GM12878 (cell line): ENCODE data around the gene ZNF655. TPM values are rescaled to one million over a fixed set of nuclear protein-coding genes. Genes with fewer than 3 reads are reported as not detected.

ENCODE experiments used
- ATAC-seq: fragments of 200-7000 bp; cut with Tn5 transposase; 3 replicates; pipeline ENCODE4 v1.9.1; 2020; ENCODE audit warnings: mild to moderate bottlenecking, moderate library complexity
- BruUV-seq: library from RNA; stranded (reverse); fragments of 400-500 nt; replicated peaks from 2 replicates; lab custom pipeline; 2021; lab: Mats Ljungman, UMichigan
- CTCF ChIA-PET: fragments of 300-600 bp; sonication (Branson Sonifier 250); formaldehyde crosslinking; extraction: SDS; loops from one replicate; lab custom pipeline; 2021; ENCODE audit warnings: inconsistent platforms; lab: Yijun Ruan, JAX
- POLR2A ChIA-PET: fragments of 350-600 bp; formaldehyde crosslinking; extraction: SDS; loops from one replicate; lab custom pipeline; 2021; ENCODE audit warnings: inconsistent platforms; lab: Charles Lee
- RAD21 ChIA-PET: fragments of 300-600 bp; sonication (Branson Sonifier 250); formaldehyde crosslinking; loops from one replicate; lab custom pipeline; 2023; ENCODE audit warnings: antibody characterized with exemption; ENCODE audit not compliant: unreplicated experiment; lab: Charles Lee
- SMC1A ChIA-PET: fragments of 300-600 bp; sonication (Branson Sonifier 250); formaldehyde crosslinking; loops from one replicate; lab custom pipeline; 2023; ENCODE audit not compliant: unreplicated experiment, uncharacterized antibody; lab: Charles Lee
- DNase-seq: peaks from one replicate; pipeline ENCODE4 v3.0.0-alpha.2; 2011; ENCODE audit warnings: low read depth, low spot score
- FAIRE-seq: peaks from 3 replicates; lab custom pipeline; 2011; peaks lifted over from hg19 to GRCh38; lab: Jason Lieb, UNC
- H2AFZ ChIP-seq: 2 replicates; pipeline ENCODE4 v1.6.0; 2011; ENCODE audit warnings: low read depth, low read length, control low read depth; ENCODE audit not compliant: control insufficient read depth
- H3K27ac ChIP-seq: 2 replicates; pipeline ENCODE4 v1.5.1; 2011; ENCODE audit warnings: control low read depth; ENCODE audit not compliant: control insufficient read depth, insufficient read depth
- H3K27me3 ChIP-seq, 2 experiments: replicated peaks in 1 of 2; 2 replicates each; pipeline versions ENCODE4 v1.6.0 to v1.6.1; 2011; ENCODE audit warnings: low read length in 1 of 2; ENCODE audit not compliant: control insufficient read depth in 2 of 2, insufficient read depth in 2 of 2
- H3K36me3 ChIP-seq, 2 experiments: 2 replicates each; pipeline ENCODE4 v1.5.1; 2011; ENCODE audit warnings: low read length in 1 of 2; ENCODE audit not compliant: control insufficient read depth in 2 of 2, insufficient read depth in 2 of 2
- H3K4me1 ChIP-seq: 2 replicates; pipeline ENCODE4 v1.6.1; 2011; ENCODE audit warnings: mild to moderate bottlenecking, low read length, moderate library complexity, mixed read lengths; ENCODE audit not compliant: control insufficient read depth, insufficient read depth
- H3K4me2 ChIP-seq: 2 replicates; pipeline ENCODE4 v1.6.0; 2011; ENCODE audit warnings: control low read depth; ENCODE audit not compliant: control insufficient read depth, insufficient read depth
- H3K4me3 ChIP-seq: fragments of 200-600 bp; sonication (generic); 2 replicates; pipeline ENCODE4 v1.5.1; 2016
- H3K79me2 ChIP-seq: 2 replicates; pipeline ENCODE4 v1.6.0; 2011; ENCODE audit warnings: low read length; ENCODE audit not compliant: control insufficient read depth, insufficient read depth
- H3K9ac ChIP-seq: 2 replicates; pipeline ENCODE4 v1.8.0; 2011; ENCODE audit warnings: low read length, control low read depth, mixed read lengths; ENCODE audit not compliant: control insufficient read depth, insufficient read depth
- H3K9me3 ChIP-seq: replicated peaks from 3 replicates; pipeline ENCODE4 v1.5.1; 2011; ENCODE audit warnings: mild to moderate bottlenecking, low read length; ENCODE audit not compliant: control insufficient read depth, insufficient read depth
- H4K20me1 ChIP-seq: 2 replicates; pipeline ENCODE4 v1.6.0; 2011; ENCODE audit not compliant: control insufficient read depth, insufficient read depth
- DPF2 ChIP-seq: fragments of 450-650 bp; IDR thresholded peaks from 2 replicates; pipeline ENCODE4 v1.6.1; 2017; ENCODE audit warnings: mild to moderate bottlenecking
- GATAD2B ChIP-seq: fragments of 450-650 bp; conservative IDR thresholded peaks from 2 replicates; pipeline ENCODE4 v1.6.1; 2017; ENCODE audit warnings: low read depth, mild to moderate bottlenecking, moderate library complexity
- NFYA ChIP-seq: IDR thresholded peaks from 2 replicates; pipeline ENCODE4 v1.6.1; 2011; ENCODE audit warnings: low read depth, mild to moderate bottlenecking, low read length, improper control_type of control experiment, borderline replicate concordance
- NR2C2 ChIP-seq: IDR thresholded peaks from 2 replicates; pipeline ENCODE4 v1.6.1; 2011; ENCODE audit warnings: borderline replicate concordance, low read depth; ENCODE audit not compliant: control insufficient read depth, insufficient read length
- PML ChIP-seq: IDR thresholded peaks from 2 replicates; pipeline ENCODE4 v1.6.1; 2012; ENCODE audit warnings: low read length, inconsistent platforms
- SRF ChIP-seq, 2 experiments: IDR thresholded peaks; 2 replicates each; pipeline ENCODE4 v1.6.1; 2011; ENCODE audit warnings: low read depth in 2 of 2, low read length in 2 of 2, mild to moderate bottlenecking in 1 of 2, moderate library complexity in 1 of 2
- ZBED1 ChIP-seq: IDR thresholded peaks from 2 replicates; pipeline ENCODE4 v1.6.1; 2016; ENCODE audit warnings: borderline replicate concordance
- whole genome bisulfite sequencing: methylation state at CpG from one replicate; pipeline ENCODE4 v1.1.6; 2016; ENCODE audit warnings: low lambda C conversion rate; ENCODE audit not compliant: insufficient replicate concordance, insufficient coverage; ENCODE audit errors: missing lambda C conversion rate; 5-methylcytosine and 5-hydroxymethylcytosine counted together
- in situ Hi-C: fragments of 300-500 bp; cut with MboI; formaldehyde crosslinking; loops from 9 replicates; pipeline ENCODE4 v1.14.3; 2018; ENCODE audit warnings: mixed read lengths
- intact Hi-C: fragments of 100-400 bp; cut with micrococcal nuclease; formaldehyde crosslinking; loops from one replicate; pipeline ENCODE4 v1.14.2; 2022; ENCODE audit not compliant: unreplicated experiment
- polyA plus RNA-seq, 11 experiments: library from polyadenylated mRNA; depleted of rRNA in 4 of 11; unstranded in 6 of 11; stranded (reverse) in 5 of 11; fragments of >200 nt; fragmentation: Nextera tagmentation in 4 of 11; fragmentation: Illumina TruSeq in 1 of 11; extraction: Ambion mirVana in 4 of 11; extraction: Trizol in 1 of 11; gene quantifications; 1 replicate in 1 of 11; 2 replicates in 10 of 11; pipeline versions ENCODE4 v1.2.1 to v1.2.3, GENCODE V29; 2011 to 2016; ENCODE audit warnings: inconsistent platforms in 2 of 11, missing spikeins in 2 of 11, low read depth in 1 of 11
- total RNA-seq, 4 experiments: library from RNA; depleted of rRNA in 3 of 4; stranded (reverse); fragments of >200 nt in 3 of 4; fragmentation: Illumina TruSeq in 1 of 4; extraction: Trizol in 1 of 4; gene quantifications; 2 replicates each; pipeline versions ENCODE4 v1.2.1 to v1.2.3, GENCODE V29; 2013 to 2021
- TF ChIP-seq, protein P1 (sequence below), 3 experiments: IDR thresholded peaks in 2 of 3; conservative IDR thresholded peaks in 1 of 3; 2 replicates each; pipeline ENCODE4 v1.5.1; 2011; ENCODE audit warnings: low read depth in 3 of 3, low read length in 3 of 3, mild to moderate bottlenecking in 3 of 3, control low read depth in 2 of 3, moderate library complexity in 2 of 3, inconsistent platforms in 1 of 3, mixed read lengths in 1 of 3; ENCODE audit not compliant: control insufficient read depth in 2 of 3, insufficient read depth in 1 of 3; ENCODE audit errors: extremely low read depth in 1 of 3

The ZNF655 gene
- total and polyA plus RNA-seq, 10 of the 15 experiments (the other 5 are each of a cell fraction or from before 2014, with no cell fraction given) = 14.5 to 107 (median 52.8) TPM

DNA sequence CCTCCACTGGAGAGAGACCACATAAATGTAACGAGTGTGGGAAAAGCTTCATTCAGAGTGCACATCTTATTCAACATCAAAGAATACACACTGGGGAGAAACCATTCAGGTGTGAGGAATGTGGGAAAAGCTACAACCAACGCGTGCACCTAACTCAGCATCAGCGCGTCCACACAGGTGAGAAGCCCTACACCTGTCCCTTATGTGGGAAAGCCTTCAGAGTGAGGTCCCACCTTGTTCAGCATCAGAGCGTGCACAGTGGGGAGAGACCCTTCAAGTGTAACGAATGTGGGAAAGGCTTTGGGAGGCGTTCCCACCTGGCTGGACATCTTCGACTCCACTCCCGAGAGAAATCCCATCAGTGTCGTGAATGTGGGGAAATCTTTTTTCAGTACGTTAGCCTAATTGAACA lies 27.1 kb upstream of the ZNF655 start (continued):
- TF ChIP-seq, protein P1, sequence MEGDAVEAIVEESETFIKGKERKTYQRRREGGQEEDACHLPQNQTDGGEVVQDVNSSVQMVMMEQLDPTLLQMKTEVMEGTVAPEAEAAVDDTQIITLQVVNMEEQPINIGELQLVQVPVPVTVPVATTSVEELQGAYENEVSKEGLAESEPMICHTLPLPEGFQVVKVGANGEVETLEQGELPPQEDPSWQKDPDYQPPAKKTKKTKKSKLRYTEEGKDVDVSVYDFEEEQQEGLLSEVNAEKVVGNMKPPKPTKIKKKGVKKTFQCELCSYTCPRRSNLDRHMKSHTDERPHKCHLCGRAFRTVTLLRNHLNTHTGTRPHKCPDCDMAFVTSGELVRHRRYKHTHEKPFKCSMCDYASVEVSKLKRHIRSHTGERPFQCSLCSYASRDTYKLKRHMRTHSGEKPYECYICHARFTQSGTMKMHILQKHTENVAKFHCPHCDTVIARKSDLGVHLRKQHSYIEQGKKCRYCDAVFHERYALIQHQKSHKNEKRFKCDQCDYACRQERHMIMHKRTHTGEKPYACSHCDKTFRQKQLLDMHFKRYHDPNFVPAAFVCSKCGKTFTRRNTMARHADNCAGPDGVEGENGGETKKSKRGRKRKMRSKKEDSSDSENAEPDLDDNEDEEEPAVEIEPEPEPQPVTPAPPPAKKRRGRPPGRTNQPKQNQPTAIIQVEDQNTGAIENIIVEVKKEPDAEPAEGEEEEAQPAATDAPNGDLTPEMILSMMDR (IDR thresholded peaks at IDR 0.05 in 2 of 3, conservative IDR thresholded peaks at IDR 0.05 in 1 of 3; ENCODE audit: control insufficient read depth in 2 of 3, extremely low read depth in 1 of 3, insufficient read depth in 1 of 3, low read depth in 3 of 3, low read length in 3 of 3) = no peak
- TF ChIP-seq DPF2 = no peak
- TF ChIP-seq NFYA = no peak
- no peak for TF ChIP-seq NR2C2

DNA sequence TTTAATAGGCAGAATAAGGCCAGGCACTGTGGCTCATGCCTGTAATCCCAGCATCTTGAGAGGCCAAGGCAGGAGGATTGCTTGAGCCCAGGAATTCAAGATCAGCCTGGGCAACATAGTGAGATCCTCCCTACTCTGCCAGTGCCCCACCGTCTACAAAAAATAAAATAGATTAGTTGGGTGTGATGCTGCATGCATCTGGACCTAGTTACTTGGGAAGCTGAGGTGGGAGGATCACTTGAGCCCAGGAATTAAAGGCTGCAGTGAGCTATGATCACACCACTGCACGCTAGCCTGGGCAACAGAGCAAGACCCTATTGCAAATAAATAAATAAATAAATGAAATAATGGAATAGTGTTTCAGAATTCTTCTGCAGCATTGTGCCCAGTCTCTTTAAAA lies 22.8 kb upstream of the ZNF655 start:
- no peak overlapping the region for H2AFZ ChIP-seq
- POLR2A ChIA-PET = no interaction called here
- no peaks in the 10 kb centered on the region for H4K20me1 ChIP-seq
- no peaks in the 10 kb centered on the region for H3K27me3 ChIP-seq
- H3K9ac ChIP-seq = no peak overlapping the region
- no peaks in the 10 kb centered on the region for H3K79me2 ChIP-seq
- WGBS = 97% methylated on average over 2 of the region's 2 CpGs
- no peak overlapping the region for H3K27ac ChIP-seq
- H3K36me3 ChIP-seq = peaks cover 4 to 12% of the 10 kb centered on the region in 2 experiments
- DNase-seq (no peak), ATAC-seq (no peak), FAIRE-seq (no peak)
- no peak for TF ChIP-seq GATAD2B
- TF ChIP-seq SRF (IDR thresholded peaks at IDR 0.05; ENCODE audit: low read depth in 2 of 2, low read length in 2 of 2) = no peak
- TF ChIP-seq ZBED1 = no peak
- no peak for TF ChIP-seq PML
- CTCF ChIA-PET = no interaction called here
- no peak overlapping the region for H3K4me3 ChIP-seq
- SMC1A ChIA-PET = no interaction called here
- in situ Hi-C loops (no loop called here), intact Hi-C loops (no loop called here)
- no peak overlapping the region for H3K4me2 ChIP-seq
- no peaks in the 10 kb centered on the region for H3K4me1 ChIP-seq
- BruUV-seq = no TSS peak
- RAD21 ChIA-PET = no interaction called here
- H3K9me3 ChIP-seq = peaks cover 28% of the 10 kb centered on the region
